Putamen (tissue), 1 donor: ENCODE data around the gene FUZ.

ENCODE experiments used
- DNase-seq: peaks from one replicate; pipeline ENCODE4 v3.0.0-alpha.2; 2016; ENCODE audit warnings: low spot score

Gene FUZ, protein sequence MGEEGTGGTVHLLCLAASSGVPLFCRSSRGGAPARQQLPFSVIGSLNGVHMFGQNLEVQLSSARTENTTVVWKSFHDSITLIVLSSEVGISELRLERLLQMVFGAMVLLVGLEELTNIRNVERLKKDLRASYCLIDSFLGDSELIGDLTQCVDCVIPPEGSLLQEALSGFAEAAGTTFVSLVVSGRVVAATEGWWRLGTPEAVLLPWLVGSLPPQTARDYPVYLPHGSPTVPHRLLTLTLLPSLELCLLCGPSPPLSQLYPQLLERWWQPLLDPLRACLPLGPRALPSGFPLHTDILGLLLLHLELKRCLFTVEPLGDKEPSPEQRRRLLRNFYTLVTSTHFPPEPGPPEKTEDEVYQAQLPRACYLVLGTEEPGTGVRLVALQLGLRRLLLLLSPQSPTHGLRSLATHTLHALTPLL

DNA sequence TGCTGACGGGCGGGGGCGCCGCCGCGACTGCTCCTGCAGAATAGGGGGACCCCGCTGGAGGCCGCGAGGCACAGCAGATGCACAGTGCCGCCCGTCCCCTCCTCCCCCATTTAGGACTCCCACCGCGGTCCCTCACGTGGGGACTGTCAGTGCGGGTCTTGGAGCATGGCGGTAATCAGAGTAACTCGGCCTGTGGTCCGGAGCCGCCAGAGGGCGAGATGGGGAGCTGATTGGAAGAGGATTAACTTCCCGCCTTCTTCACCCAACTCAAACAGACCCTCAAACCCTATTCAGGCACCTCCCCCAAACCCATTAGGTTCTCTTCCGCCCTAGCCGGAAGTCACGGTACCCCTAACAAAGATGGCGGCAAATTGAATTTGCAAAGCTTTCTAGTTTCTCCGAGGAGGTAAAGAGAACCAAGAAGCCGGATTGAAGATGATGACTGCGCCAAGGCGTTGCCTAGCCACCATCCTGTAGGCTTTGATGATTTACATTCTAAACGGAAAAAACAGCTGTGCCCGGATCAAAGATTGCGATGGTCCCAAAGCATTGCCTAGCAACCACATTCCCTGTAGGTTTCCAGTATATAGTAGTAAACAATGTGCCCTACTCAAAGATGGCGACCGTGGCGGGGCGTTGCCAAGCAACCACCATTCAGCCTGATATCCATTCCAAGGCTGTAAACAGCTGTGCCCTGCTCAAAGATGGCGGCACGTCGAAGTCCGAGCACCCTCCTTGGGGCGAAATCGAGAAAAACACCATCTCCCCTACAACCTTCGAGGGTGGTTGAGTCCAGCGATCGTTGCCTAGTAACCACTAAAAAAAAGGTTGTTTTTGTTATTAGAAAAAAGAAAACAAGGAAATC is at the start of gene FUZ:
Gene FUZ, minus strand, starts transcription at position 296 of the 865 bp plus-strand sequence. Its CDS starts 186 bp downstream, at position 110.
- DNase-seq: peak; percentile 99

DNA sequence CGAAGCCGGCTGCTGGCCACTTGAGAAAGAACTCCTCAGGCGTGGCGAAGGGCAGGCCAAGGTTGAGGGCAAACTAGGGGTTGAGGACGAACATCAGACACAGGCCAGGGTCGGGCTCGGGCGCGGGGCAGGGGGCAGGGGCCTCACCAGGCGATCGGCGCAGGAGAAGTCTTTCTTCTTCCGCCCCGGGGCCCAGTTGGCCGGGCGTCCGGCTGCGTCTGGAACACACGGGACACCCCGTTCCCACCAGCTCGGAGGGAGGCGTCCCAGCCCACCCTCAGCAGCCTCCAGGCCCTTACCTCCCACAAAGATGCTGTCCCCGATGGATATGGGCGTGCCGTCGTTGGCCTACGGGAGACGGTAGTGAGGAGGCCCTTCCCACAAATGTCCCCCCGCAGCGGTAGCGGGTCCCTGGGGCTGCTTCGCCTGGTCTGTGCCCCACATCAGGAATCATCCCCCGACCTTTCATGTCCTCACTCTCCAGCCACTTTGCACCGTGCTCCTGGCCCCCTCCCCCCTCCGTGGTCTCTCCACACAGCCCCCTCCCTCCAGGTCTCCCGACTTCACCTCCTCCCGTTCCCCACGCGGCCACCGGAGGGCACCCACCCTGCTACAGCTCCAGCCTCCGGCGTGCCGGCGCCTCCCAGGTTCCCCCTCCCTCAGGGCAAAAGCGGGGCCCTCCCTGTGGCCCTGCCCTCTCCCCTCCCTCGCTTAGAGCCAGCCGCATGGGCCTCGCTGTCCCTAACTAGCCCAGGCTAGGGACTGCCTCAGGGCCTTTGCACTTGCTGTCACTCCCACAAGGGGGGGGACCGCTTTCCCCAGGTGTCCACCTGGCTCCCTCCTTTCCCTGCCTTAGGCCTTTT is 49.5 kb upstream of the FUZ start:
- DNase-seq: no peak

DNA sequence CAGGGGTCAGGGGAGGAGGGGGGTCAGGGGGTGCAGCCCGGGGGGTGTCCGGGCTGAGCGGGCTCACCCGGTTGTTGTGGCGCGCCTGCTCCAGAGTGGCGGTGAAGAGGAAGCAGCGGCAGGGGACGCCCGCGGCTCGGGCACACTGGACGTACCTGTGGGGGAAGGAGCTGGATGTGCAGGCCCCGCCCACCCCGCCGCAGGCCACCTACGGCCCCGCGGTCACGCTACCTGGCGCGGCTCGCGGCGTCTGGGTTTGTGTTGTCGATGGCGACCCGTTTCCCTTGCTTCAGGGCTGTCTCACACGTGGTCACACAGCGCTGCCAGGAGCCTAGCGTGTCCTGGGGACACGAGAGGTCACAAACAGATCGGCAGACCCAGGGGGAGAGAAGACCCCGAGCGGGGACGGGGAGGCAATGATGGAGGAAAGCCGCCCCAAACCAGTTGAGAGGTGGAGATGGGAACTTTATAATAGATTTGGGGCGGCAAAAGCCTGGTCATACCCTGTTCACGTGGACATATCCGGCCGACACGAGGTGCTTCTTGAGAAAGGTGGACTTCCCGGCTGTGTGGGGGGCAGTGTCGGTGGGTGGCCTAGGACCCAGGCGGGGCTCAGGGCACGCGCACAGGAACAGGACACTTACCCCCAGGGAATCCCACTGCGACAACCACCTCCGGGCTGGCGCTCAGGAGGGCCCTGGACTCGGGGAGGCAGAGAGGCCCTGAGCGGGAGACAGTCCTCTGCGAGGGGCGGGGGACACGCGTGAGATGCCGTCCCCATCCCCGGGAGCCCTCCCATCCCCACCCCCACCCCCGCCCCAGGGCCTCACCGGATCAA is 48.7 kb upstream of the FUZ start:
- no peak for DNase-seq

DNA sequence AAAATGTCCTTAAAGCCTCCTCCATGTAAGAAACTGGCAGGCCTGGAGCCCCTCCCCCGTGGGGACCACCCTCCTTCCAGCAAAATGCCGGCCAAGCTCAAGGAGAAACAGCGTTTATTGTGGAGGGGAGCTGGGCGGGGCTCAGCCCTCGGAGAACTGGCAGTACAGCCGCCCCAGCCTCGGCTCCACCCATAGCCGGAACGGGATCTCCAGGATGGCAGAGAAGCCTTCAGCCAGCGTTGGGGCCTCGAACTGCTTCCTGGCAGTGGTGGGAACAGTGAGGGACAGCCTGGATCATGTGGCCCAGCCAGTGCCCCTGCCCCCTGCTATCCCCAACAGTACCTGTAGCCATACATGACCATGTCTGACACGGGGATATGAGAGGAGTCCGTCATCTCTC is 48.0 kb upstream of the FUZ start:
- no peak for DNase-seq

DNA sequence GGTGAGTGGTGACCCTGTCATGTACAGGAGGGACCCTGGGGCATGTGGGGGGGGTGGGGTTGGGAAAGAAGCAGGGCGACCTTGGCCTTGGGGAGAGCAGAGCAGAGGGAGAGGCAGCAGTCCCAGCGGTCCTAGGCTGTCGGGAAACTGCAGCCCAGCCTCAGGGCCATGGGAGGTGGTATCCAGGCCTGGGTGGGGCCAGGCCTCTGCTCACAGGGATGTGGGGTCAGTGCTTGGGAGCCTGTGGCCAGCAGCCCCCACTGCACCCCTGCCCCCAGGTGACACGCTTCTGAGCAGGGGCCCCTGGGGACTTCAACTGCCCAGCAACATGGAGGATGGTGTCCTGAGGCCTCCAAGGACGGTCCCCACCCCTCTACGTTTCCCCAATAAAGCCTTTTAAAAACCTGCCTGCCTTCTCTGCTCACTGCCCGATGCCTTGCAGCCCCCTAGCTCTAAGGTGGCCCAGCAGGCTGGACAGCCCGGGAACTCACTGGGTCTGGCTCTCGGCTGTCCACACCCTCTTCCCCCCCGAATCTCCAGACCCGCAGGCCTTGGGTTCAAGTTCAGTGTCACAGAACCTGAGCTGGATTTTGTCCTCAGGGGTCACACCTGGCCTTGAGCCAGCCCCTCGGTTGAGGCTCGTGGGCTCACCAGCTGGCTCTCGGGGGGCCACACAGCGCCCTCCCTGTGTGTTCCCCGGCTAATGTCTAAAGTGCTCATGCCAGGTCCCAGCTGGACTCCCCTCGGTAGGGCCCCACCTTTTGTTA is 47.4 kb upstream of the FUZ start:
- DNase-seq: no peak

DNA sequence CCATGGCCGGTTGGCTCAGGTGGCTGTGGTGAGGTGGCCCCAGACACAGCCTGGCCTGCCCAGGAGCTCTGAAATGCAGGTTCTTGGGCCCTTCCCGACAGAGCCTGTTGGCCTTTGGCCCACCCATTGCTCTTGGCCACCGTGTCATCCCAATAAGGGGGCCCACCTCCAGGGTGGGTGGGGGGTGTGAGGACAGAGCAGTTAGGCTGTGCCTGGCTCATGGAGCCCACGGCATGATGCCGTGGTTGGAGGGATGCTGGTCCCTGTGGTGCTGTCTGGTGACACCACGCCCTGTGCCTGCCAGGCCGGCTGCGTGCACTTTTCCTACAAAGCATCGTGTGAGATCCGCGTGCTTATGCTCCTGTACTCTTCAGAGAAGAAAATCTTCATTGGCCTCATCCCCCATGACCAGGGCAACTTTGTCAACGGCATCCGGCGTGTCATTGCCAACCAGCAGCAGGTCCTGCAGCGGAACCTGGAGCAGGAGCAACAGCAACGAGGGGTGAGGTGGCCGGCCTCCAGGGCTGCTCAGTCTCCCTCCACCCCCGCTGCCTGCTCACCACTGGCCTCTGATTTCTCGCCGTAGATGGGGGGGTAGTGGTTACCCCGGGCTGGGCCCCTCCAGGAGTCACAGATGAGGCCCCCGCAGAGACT is 46.7 kb upstream of the FUZ start:
- DNase-seq: no peak

DNA sequence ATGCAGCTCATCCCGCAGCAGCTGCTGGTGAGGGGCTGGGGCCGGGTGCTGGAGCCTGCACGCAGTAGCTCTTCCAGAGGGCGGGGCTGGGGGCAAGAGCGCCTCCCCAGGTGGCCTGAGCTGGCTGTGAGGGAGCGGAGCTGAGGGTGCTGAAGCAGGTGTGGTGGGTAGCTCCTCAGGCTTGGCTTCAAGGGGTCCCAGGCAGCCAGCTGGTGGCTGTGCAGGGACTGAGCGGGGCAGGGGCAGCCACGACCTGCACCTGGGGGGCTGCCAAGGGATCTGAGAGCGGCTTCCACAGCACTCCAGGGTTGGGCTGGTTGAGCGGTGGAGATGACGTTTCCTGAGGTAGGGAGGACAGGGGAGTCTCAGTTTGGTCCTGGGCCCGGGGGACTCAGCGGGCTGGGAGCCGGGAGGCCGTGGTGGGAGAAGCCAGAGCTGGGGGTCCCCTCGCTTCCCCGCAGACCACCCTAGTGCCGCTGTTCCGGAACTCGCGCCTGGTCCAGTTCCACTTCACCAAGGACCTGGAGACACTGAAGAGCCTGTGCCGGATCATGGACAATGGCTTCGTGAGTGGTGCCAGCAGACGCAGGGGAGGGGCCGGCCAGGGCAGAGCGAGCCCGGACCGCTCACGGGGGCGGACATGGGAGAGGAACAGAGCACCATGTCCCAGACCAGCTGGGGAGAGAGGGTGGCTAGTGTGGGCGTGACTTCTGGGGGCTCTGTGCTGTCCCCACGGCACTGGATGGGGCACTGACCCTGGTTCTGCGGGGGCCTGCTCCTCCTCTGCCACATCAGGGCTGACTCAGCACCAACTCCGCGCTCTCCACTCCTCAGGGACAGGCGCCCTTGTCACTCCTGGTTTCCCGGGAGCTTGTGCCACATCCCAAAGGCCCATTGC is 45.2 kb upstream of the FUZ start:
- no peak for DNase-seq

DNA sequence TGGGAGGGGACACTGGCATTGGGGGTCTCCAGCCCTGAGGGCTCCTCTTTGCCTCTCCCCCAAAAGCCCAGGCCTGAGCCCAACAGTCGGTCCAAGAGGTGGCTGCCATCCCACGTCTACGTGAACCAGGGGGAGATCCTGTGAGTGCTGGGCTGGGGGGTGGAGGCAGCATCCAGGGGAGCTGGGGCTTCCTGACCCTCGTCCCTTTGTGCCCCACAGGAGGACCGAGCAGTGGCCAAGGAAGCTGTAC is 44.7 kb upstream of the FUZ start:
- no peak for DNase-seq

DNA sequence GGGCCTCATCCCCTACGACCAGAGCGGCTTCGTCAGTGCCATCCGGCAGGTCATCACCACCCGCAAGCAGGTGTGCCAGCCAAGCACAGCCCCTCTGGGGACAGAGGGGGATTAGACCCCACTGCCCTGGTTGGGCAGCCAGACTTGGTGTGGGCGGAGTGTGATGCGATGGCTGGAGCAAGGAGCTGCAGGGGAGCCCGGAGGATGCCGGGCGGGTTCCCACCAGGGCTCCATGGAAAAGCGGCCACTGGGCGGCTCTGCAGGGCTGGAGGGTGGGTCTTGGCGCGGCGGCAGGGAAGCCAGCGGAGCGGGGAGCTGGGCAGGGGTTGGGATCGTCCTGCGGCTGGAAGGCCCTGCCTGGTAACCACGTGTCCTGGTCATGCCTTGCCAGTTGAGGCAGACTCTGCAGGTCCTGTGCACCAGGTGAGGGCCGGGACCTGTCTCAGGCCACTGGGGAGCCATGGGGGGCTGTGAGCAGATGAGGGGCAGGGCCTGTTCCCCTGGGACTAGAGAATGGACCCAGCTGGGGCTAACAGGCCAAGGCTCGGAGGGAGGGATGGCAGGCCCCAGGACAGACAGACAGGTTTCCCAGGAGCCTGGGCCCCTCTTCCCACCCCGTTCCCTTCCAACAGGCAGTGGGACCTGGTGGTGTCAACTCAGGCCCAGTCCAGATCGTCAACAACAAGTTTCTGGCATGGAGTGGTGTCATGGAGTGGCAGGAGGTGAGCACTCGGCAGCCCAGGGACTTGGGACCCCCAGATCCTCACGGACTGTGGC is 44.2 kb upstream of the FUZ start:
- no peak for DNase-seq

DNA sequence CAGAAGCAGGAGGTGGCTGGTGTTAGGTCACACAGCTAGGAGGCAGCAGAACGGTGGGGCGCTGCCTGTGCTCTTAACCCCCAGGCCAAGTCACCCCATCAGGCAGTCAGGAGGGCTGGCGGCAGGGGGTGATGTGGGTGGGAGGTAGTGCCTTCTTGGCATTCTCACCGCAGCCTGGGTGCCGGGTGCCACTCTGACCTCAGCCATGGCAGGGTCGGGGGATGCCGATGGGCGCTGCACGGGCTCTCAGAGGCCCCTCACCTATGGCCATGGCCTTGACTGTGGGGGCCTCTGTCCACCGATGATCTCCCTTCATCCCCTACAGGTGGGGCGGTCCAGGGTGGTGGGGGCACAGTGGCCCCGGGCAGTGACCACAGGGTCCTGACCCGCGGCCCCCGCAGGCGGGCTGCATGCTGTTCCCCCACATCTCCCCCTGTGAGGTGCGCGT is 43.5 kb upstream of the FUZ start:
- DNase-seq: no peak

DNA sequence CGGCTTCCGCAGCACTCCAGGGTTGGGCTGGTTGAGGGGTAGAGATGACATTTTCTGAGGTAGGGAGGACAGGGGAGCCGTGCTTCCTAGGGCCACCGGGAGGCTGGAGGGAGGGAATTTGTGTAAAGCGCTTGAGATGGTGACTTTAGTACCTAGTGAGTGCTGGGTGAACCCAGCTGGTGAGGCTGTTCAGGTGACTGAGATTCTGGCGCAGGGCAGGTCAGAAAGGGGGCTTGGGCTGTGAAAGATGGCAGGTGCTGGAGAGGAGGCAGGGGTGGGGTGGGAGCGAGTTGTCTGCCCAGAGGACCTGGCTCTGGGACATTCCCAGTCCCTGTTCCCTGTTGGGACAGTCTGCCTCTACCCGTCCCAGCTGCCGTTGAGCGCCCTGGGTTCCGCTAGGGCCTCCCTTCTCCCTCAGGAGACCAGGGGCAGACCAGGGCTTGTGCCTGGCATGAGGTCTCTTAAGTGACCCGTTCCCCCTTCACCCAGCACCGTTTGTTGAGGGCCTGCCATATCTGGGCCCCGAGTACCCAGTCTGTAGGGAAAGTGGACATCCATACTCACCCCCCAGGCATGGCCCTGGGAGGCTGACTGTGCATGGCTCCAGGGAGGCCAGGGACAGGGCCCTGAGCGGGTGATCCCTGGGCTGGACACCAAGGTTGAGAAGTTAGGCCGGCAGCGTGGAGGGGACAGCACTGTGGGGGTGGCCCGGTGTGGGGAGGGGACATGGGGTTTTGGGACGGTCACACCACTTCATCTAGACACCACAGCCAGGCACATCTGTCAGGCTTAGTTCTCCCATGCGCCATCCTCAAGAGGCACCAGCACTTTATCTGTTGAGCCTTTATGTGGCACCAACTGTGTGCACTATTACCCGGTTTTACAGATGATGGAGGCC is 42.8 kb upstream of the FUZ start:
- no peak for DNase-seq

DNA sequence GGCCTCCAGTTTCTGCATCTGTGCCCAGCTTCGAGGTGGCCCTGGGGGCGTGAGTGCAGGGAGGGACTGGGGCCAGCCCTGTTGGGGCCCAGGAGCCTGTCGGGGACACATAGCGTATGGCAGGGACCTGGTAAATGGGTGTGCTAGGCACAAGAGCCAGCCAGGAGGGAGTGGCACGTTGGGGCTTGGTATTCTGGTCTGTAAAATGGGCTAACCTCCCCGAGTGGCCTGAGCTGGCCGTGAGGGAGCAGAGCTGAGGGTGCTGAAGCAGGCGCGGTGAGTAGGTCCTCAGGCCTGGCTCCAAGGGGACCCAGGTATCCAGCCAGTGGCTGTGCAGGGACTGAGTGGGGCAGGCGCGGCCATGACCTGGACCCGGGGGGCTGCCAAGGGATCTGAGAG is 42.2 kb upstream of the FUZ start:
- DNase-seq: no peak

DNA sequence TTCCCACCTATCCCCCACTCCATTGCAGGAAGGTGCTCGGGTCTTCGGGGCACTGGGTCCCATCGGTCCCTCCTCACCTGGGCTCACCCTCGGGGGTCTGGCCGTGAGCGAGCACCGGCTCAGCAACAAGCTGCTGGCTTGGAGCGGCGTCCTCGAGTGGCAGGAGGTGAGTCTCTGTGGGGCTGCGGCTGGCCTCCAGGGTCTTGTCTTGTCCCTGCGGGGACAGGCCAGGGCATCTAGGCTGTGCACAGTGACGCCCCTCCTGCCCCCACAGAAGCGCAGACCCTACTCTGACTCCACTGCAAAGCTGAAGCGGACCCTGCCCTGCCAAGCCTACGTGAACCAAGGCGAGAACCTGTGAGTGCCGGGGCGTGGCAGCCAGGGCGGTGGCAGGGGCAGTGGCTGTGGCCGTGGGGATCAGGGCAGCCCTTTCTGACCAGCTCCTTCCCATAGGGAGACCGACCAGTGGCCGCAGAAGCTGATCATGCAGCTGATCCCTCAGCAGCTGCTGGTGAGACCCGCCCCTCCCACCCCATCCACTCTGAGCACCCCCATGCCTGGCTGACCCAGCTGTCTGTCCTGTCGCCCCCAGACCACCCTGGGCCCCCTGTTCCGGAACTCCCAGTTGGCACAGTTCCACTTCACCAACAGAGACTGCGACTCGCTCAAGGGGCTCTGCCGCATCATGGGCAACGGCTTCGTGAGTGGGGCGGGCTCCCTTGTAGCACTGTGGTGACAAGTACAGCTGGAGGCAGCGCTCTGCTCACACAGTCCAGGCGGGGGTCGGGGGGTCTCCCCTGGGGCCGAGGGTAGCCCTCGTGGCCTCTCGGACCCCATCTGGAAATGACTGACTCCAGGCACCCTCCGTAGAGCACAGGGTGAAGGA is 41.5 kb upstream of the FUZ start:
- no peak for DNase-seq

DNA sequence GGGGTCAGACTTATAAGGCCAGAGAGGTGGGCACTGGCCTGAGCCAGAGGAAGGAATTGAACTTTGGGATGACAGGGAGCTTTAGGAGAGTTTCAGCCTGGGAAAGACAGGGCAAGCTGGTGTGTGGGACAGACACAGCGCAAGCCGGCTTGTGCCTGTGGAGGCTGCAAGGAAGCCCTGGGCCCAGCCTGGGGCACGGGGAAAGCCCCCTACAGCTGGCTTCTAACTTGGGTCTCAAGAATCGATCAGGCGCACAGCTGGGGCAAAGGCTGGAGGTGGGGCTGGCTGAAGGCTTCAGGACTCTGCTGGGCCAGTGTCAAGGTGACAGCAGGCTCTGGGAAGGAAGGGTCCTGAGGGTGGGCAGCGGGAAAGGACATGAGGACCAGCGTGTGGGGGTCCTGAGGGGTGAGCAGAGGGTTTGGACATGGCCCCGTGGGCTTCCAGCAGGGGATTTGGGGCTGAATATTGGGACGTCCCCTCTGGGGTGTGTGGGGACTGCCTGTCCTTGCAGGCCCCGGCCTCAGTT is 40.8 kb upstream of the FUZ start:
- no peak for DNase-seq

DNA sequence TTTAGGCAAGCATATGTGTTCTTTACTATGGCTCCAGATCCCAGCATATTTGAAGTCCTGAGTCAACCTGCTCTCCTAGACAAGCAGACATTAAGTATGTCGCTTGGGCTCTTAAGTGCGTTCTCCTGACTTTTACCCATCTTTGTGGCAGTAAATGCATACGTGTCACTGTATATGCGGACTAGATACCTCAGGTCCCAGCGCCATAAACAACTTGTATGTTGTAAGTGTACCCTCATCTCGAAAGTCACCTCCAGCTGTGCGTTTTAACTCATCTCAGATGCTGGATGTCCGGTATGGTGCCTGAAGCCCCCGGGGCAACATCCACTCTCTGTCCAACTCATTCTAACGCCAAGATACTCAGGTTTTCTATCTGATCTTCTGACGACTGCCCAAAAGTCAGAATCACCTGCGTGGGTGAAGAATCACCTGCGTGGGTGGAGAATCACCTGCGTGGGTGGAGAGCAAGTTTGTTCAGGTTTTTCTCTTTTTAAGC is 39.6 kb upstream of the FUZ start:
- DNase-seq: no peak
